ENCODE results near the gene KCMF1.

DNA sequence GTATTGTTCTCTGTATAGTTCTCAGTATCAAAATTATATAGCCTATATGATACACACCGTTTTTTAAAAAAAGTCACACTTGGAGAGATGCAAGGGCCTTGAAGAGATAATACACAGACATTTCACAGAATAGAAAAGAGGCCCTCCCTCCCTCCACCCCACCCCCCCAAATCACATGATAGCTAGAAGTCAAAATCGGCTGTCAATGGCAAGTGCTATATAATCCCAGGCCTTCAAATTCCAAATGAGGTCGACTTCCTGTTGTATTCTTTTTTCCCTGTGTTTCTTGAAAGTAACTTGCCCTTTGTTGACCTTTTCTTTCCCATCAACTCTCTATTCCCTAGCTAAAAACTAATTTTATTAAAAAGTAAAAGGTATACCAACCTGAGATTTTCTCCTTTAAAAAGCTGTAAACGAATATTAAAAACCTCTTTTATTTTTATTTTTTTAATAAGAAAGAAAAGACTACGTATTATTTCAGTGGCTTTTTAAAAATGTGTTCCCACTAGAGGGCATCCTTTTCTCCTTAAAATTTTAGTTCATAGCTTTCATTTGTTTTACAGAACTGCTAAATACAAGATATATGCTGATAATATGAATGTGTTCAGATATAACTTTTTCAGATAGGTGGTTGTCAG is 46.6 kb downstream of the KCMF1 start:
- TF ChIP-seq, protein P1, sequence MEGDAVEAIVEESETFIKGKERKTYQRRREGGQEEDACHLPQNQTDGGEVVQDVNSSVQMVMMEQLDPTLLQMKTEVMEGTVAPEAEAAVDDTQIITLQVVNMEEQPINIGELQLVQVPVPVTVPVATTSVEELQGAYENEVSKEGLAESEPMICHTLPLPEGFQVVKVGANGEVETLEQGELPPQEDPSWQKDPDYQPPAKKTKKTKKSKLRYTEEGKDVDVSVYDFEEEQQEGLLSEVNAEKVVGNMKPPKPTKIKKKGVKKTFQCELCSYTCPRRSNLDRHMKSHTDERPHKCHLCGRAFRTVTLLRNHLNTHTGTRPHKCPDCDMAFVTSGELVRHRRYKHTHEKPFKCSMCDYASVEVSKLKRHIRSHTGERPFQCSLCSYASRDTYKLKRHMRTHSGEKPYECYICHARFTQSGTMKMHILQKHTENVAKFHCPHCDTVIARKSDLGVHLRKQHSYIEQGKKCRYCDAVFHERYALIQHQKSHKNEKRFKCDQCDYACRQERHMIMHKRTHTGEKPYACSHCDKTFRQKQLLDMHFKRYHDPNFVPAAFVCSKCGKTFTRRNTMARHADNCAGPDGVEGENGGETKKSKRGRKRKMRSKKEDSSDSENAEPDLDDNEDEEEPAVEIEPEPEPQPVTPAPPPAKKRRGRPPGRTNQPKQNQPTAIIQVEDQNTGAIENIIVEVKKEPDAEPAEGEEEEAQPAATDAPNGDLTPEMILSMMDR (IDR thresholded peaks at IDR 0.05; ENCODE audit: low read depth, low read length, poor library complexity, severe bottlenecking) = peak; percentile 30
- no peak for TF ChIP-seq EZH2phosphoT487 (IDR thresholded peaks at IDR 0.05; ENCODE audit: borderline replicate concordance, low read length)
